GM12878 (cell line): ENCODE data around the gene ADAM15. TPM values are rescaled to one million over a fixed set of nuclear protein-coding genes. Genes with fewer than 3 reads are reported as not detected.

Experiments
- ATAC-seq: fragments of 200-7000 bp; cut with Tn5 transposase; 3 replicates; pipeline ENCODE4 v1.9.1; 2020; ENCODE audit warnings: mild to moderate bottlenecking, moderate library complexity
- BruUV-seq: library from RNA; stranded (reverse); fragments of 400-500 nt; replicated peaks from 2 replicates; lab custom pipeline; 2021; lab: Mats Ljungman, UMichigan
- CTCF ChIA-PET: fragments of 300-600 bp; sonication (Branson Sonifier 250); formaldehyde crosslinking; extraction: SDS; loops from one replicate; lab custom pipeline; 2021; ENCODE audit warnings: inconsistent platforms; lab: Yijun Ruan, JAX
- POLR2A ChIA-PET: fragments of 350-600 bp; formaldehyde crosslinking; extraction: SDS; loops from one replicate; lab custom pipeline; 2021; ENCODE audit warnings: inconsistent platforms; lab: Charles Lee
- RAD21 ChIA-PET: fragments of 300-600 bp; sonication (Branson Sonifier 250); formaldehyde crosslinking; loops from one replicate; lab custom pipeline; 2023; ENCODE audit warnings: antibody characterized with exemption; ENCODE audit not compliant: unreplicated experiment; lab: Charles Lee
- SMC1A ChIA-PET: fragments of 300-600 bp; sonication (Branson Sonifier 250); formaldehyde crosslinking; loops from one replicate; lab custom pipeline; 2023; ENCODE audit not compliant: unreplicated experiment, uncharacterized antibody; lab: Charles Lee
- DNase-seq: peaks from one replicate; pipeline ENCODE4 v3.0.0-alpha.2; 2011; ENCODE audit warnings: low read depth, low spot score
- FAIRE-seq: peaks from 3 replicates; lab custom pipeline; 2011; peaks lifted over from hg19 to GRCh38; lab: Jason Lieb, UNC
- H2AFZ ChIP-seq: 2 replicates; pipeline ENCODE4 v1.6.0; 2011; ENCODE audit warnings: low read depth, low read length, control low read depth; ENCODE audit not compliant: control insufficient read depth
- H3K27ac ChIP-seq: 2 replicates; pipeline ENCODE4 v1.5.1; 2011; ENCODE audit warnings: control low read depth; ENCODE audit not compliant: control insufficient read depth, insufficient read depth
- H3K27me3 ChIP-seq, 2 experiments: replicated peaks in 1 of 2; 2 replicates each; pipeline versions ENCODE4 v1.6.0 to v1.6.1; 2011; ENCODE audit warnings: low read length in 1 of 2; ENCODE audit not compliant: control insufficient read depth in 2 of 2, insufficient read depth in 2 of 2
- H3K36me3 ChIP-seq, 2 experiments: 2 replicates each; pipeline ENCODE4 v1.5.1; 2011; ENCODE audit warnings: low read length in 1 of 2; ENCODE audit not compliant: control insufficient read depth in 2 of 2, insufficient read depth in 2 of 2
- H3K4me1 ChIP-seq: 2 replicates; pipeline ENCODE4 v1.6.1; 2011; ENCODE audit warnings: mild to moderate bottlenecking, low read length, moderate library complexity, mixed read lengths; ENCODE audit not compliant: control insufficient read depth, insufficient read depth
- H3K4me2 ChIP-seq: 2 replicates; pipeline ENCODE4 v1.6.0; 2011; ENCODE audit warnings: control low read depth; ENCODE audit not compliant: control insufficient read depth, insufficient read depth
- H3K4me3 ChIP-seq: fragments of 200-600 bp; sonication (generic); 2 replicates; pipeline ENCODE4 v1.5.1; 2016
- H3K79me2 ChIP-seq: 2 replicates; pipeline ENCODE4 v1.6.0; 2011; ENCODE audit warnings: low read length; ENCODE audit not compliant: control insufficient read depth, insufficient read depth
- H3K9ac ChIP-seq: 2 replicates; pipeline ENCODE4 v1.8.0; 2011; ENCODE audit warnings: low read length, control low read depth, mixed read lengths; ENCODE audit not compliant: control insufficient read depth, insufficient read depth
- H3K9me3 ChIP-seq: replicated peaks from 3 replicates; pipeline ENCODE4 v1.5.1; 2011; ENCODE audit warnings: mild to moderate bottlenecking, low read length; ENCODE audit not compliant: control insufficient read depth, insufficient read depth
- H4K20me1 ChIP-seq: 2 replicates; pipeline ENCODE4 v1.6.0; 2011; ENCODE audit not compliant: control insufficient read depth, insufficient read depth
- BACH1 ChIP-seq: fragments of 450-650 bp; IDR thresholded peaks from 2 replicates; pipeline ENCODE4 v1.6.1; 2017; ENCODE audit warnings: mild to moderate bottlenecking, borderline replicate concordance
- BCL11A ChIP-seq: IDR thresholded peaks from 2 replicates; pipeline ENCODE4 v1.6.1; 2011; ENCODE audit warnings: low read depth, low read length
- CBFB ChIP-seq: IDR thresholded peaks from 2 replicates; pipeline ENCODE4 v1.6.1; 2016; ENCODE audit warnings: antibody characterized with exemption, low read depth
- CBX5 ChIP-seq: sonication (generic); IDR thresholded peaks from 2 replicates; pipeline ENCODE4 v1.6.1; 2016; ENCODE audit warnings: low read depth, moderate library complexity, mild to moderate bottlenecking, inconsistent platforms
- CREB1 ChIP-seq: IDR thresholded peaks from 2 replicates; pipeline ENCODE4 v1.6.1; 2012; ENCODE audit warnings: low read depth, mild to moderate bottlenecking, inconsistent platforms
- ETV6 ChIP-seq, 2 experiments: fragments of 450-650 bp in 1 of 2; IDR thresholded peaks in 1 of 2; conservative IDR thresholded peaks in 1 of 2; 2 replicates each; pipeline ENCODE4 v1.6.1; 2014; ENCODE audit warnings: antibody characterized with exemption in 1 of 2, borderline replicate concordance in 1 of 2, low read depth in 1 of 2, mild to moderate bottlenecking in 1 of 2, moderate library complexity in 1 of 2
- FOS ChIP-seq: IDR thresholded peaks from 3 replicates; pipeline ENCODE4 v1.6.1; 2011; ENCODE audit warnings: borderline replicate concordance; ENCODE audit not compliant: insufficient read length; ENCODE audit errors: extremely low read depth
- GABPA ChIP-seq: IDR thresholded peaks from 2 replicates; pipeline ENCODE4 v1.6.1; 2014; ENCODE audit warnings: antibody characterized with exemption, low read depth, mild to moderate bottlenecking, inconsistent platforms
- HCFC1 ChIP-seq: fragments of 150-350 bp; IDR thresholded peaks from 2 replicates; pipeline ENCODE4 v1.6.1; 2014; ENCODE audit warnings: low read length
- HDAC2 ChIP-seq: fragments of 200-600 bp; sonication (generic); IDR thresholded peaks from 2 replicates; pipeline ENCODE4 v1.6.1; 2017
- IKZF2 ChIP-seq, 2 experiments: fragments of 450-650 bp; IDR thresholded peaks; 2 replicates each; pipeline ENCODE4 v1.6.1; 2017; ENCODE audit warnings: mild to moderate bottlenecking in 2 of 2, moderate library complexity in 2 of 2
- LARP7 ChIP-seq: fragments of 450-650 bp; IDR thresholded peaks from 2 replicates; pipeline ENCODE4 v1.6.1; 2017; ENCODE audit warnings: mild to moderate bottlenecking
- MXI1 ChIP-seq: fragments of 150-350 bp; IDR thresholded peaks from 2 replicates; pipeline ENCODE4 v1.6.1; 2011; ENCODE audit warnings: low read depth, mild to moderate bottlenecking, inconsistent platforms, low read length, improper control_type of control experiment
- RAD51 ChIP-seq: fragments of 450-650 bp; IDR thresholded peaks from 2 replicates; pipeline ENCODE4 v1.6.1; 2016; ENCODE audit warnings: moderate library complexity, mild to moderate bottlenecking, inconsistent platforms
- RB1 ChIP-seq: fragments of 450-650 bp; formaldehyde crosslinking; IDR thresholded peaks from 2 replicates; pipeline ENCODE4 v1.6.1; 2017; ENCODE audit warnings: mild to moderate bottlenecking, borderline replicate concordance
- RBBP5 ChIP-seq: fragments of 200-600 bp; sonication (generic); conservative IDR thresholded peaks from 2 replicates; pipeline ENCODE4 v1.6.1; 2016
- SPI1 ChIP-seq: IDR thresholded peaks from 2 replicates; pipeline ENCODE4 v1.6.1; 2011; ENCODE audit warnings: low read depth, mild to moderate bottlenecking, low read length, moderate library complexity, borderline replicate concordance; ENCODE audit not compliant: insufficient read depth
- STAT1 ChIP-seq: fragments of 450-650 bp; conservative IDR thresholded peaks from 2 replicates; pipeline ENCODE4 v1.6.1; 2014; ENCODE audit warnings: antibody characterized with exemption, mild to moderate bottlenecking
- STAT3 ChIP-seq: IDR thresholded peaks from 2 replicates; pipeline ENCODE4 v1.6.1; 2011; ENCODE audit warnings: low read depth, low read length, improper control_type of control experiment
- whole genome bisulfite sequencing: methylation state at CpG from one replicate; pipeline ENCODE4 v1.1.6; 2016; ENCODE audit warnings: low lambda C conversion rate; ENCODE audit not compliant: insufficient replicate concordance, insufficient coverage; ENCODE audit errors: missing lambda C conversion rate; 5-methylcytosine and 5-hydroxymethylcytosine counted together
- in situ Hi-C: fragments of 300-500 bp; cut with MboI; formaldehyde crosslinking; loops from 9 replicates; pipeline ENCODE4 v1.14.3; 2018; ENCODE audit warnings: mixed read lengths
- intact Hi-C: fragments of 100-400 bp; cut with micrococcal nuclease; formaldehyde crosslinking; loops from one replicate; pipeline ENCODE4 v1.14.2; 2022; ENCODE audit not compliant: unreplicated experiment
- polyA plus RNA-seq, 11 experiments: library from polyadenylated mRNA; depleted of rRNA in 4 of 11; unstranded in 6 of 11; stranded (reverse) in 5 of 11; fragments of >200 nt; fragmentation: Nextera tagmentation in 4 of 11; fragmentation: Illumina TruSeq in 1 of 11; extraction: Ambion mirVana in 4 of 11; extraction: Trizol in 1 of 11; gene quantifications; 1 replicate in 1 of 11; 2 replicates in 10 of 11; pipeline versions ENCODE4 v1.2.1 to v1.2.3, GENCODE V29; 2011 to 2016; ENCODE audit warnings: inconsistent platforms in 2 of 11, missing spikeins in 2 of 11, low read depth in 1 of 11
- total RNA-seq, 4 experiments: library from RNA; depleted of rRNA in 3 of 4; stranded (reverse); fragments of >200 nt in 3 of 4; fragmentation: Illumina TruSeq in 1 of 4; extraction: Trizol in 1 of 4; gene quantifications; 2 replicates each; pipeline versions ENCODE4 v1.2.1 to v1.2.3, GENCODE V29; 2013 to 2021
- TF ChIP-seq, protein P1 (sequence below): IDR thresholded peaks from 2 replicates; pipeline ENCODE4 v1.6.1; 2012; ENCODE audit warnings: low read depth, low read length, improper control_type of control experiment

The ADAM15 gene
- total and polyA plus RNA-seq, 10 of the 15 experiments (the other 5 are each of a cell fraction or from before 2014, with no cell fraction given), result 0.29 to 38.8 (median 14.7) TPM

DNA sequence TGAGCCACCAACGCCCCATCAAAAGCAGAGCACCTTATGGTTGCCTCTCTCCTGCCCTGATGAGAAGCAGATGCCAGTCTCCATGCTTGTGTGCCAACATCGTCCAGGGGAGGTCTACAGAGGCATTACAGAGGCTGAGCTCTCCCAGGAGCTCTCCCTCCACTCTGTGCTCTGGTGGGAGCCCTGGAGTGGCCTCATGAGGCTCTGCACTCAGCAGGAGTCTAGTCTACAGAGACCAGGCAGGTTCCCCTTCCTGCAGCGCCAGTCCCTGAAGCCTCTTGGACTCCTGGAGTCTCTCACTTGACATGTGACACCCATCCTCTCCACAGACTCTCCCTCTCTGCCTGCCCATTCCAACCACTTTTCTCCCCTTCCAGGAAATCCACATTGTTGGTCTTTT is 14.1 kb upstream of the ADAM15 start:
- TF ChIP-seq SPI1 (no peak), CBX5 (no peak), RB1 (no peak), HCFC1 (no peak), STAT3 (no peak)
- Histone ChIP-seq H3K9ac (no peak overlapping the region), H3K27me3 (peaks cover 3 to 5% of the 10 kb centered on the region in 2 experiments; a peak in 2 of 4 replicates), H3K4me2 (no peak overlapping the region), H3K4me3 (no peak overlapping the region), H3K79me2 (no peaks in the 10 kb centered on the region), H3K4me1 (no peaks in the 10 kb centered on the region), H3K36me3 (no peaks in the 10 kb centered on the region), H2AFZ (no peak overlapping the region), H3K27ac (no peak overlapping the region), H4K20me1 (no peaks in the 10 kb centered on the region), H3K9me3 (no peaks in the 10 kb centered on the region)
- CTCF ChIA-PET, result no interaction called here
- 46% methylated on average over 3 of the region's 3 CpGs for WGBS
- POLR2A ChIA-PET, result no interaction called here
- RAD21 ChIA-PET, result interaction anchor here (0.9 kb wide), 1 partner anchor 11 kb away, joined by 3 read pairs; no protein-coding TSS in a partner anchor
- in situ Hi-C loops, result no loop called here
- ATAC-seq (no peak), FAIRE-seq (no peak), DNase-seq (no peak)
- no TSS peak for BruUV-seq
- SMC1A ChIA-PET, result no interaction called here
- intact Hi-C loops, result no loop called here

DNA sequence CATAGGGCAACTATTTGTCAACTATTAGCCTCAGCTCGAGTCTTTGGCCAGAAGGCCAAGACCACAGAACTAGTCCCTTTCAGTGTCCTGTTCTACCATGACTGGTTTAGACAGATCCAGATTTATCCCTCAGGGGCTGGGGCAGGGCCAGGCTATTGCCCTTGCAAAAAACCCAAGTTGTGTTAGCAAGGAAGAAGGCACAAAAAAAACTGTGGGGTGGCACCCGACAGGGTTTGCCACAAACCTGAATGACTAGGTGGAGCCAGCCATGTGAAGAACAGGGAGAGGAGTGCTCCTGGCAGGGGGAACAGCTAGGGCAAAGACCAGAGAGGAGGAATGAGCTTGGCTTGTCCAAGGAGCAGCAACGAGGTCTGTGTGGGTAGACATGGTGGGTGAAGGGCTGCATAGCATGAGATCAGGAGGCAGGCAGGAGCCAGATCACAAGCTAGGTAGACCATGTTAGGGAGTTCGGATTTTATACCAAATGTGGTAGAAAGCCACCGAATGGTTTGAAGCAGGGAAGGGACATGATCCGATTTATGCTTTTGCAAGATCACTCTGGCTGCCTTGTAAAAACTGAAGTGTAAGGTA is 13.2 kb upstream of the ADAM15 start:
- no peak for FAIRE-seq
- SMC1A ChIA-PET, result interaction anchor here (1.3 kb wide), 1 partner anchor 47 kb away, joined by 3 read pairs; no protein-coding TSS in a partner anchor
- DNase-seq, result no peak
- TF ChIP-seq BCL11A (no peak), SPI1 (no peak), BACH1 (no peak), LARP7 (no peak), MXI1 (no peak), HDAC2 (no peak), GABPA (no peak), CBFB (no peak), FOS (no peak), ETV6 (conservative IDR thresholded peaks at IDR 0.05 in 1 of 2, IDR thresholded peaks at IDR 0.05 in 1 of 2; ENCODE audit: borderline replicate concordance in 1 of 2, low read depth in 1 of 2) (no peak), CREB1 (no peak), RBBP5 (no peak), RAD51 (no peak), IKZF2 (IDR thresholded peaks at IDR 0.05) (no peak), STAT1 (no peak)
- TF ChIP-seq, protein P1, sequence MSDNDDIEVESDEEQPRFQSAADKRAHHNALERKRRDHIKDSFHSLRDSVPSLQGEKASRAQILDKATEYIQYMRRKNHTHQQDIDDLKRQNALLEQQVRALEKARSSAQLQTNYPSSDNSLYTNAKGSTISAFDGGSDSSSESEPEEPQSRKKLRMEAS, result no peak

More for the DNA sequence above, 13.2 kb upstream of the ADAM15 start:
- no peak overlapping the region for H2AFZ ChIP-seq
- no peak overlapping the region for H3K27ac ChIP-seq
- H3K36me3 ChIP-seq, result no peaks in the 10 kb centered on the region
- in situ Hi-C loops (no loop called here), intact Hi-C loops (no loop called here)
- ChIA-PET POLR2A (no interaction called here), RAD21 (interaction anchor here (0.9 kb wide), 1 partner anchor 10 kb away, joined by 3 read pairs; no protein-coding TSS in a partner anchor), CTCF (no interaction called here)
- H3K4me1 ChIP-seq, result no peaks in the 10 kb centered on the region
- H3K4me3 ChIP-seq, result no peak overlapping the region
- ATAC-seq, result no peak
- no peak overlapping the region for H3K4me2 ChIP-seq
- H3K27me3 ChIP-seq, result peaks cover 5 to 8% of the 10 kb centered on the region in 2 experiments; a peak in 3 of 4 replicates
- no peaks in the 10 kb centered on the region for H3K79me2 ChIP-seq
- H4K20me1 ChIP-seq, result no peaks in the 10 kb centered on the region
- no TSS peak for BruUV-seq
- H3K9me3 ChIP-seq, result no peaks in the 10 kb centered on the region
- H3K9ac ChIP-seq, result no peak overlapping the region
- WGBS, result 35% methylated on average over 6 of the region's 6 CpGs
